SK-N-SH (cell line): Measurements from ENCODE around the gene PHLPP1. TPM values are rescaled to one million over a fixed set of nuclear protein-coding genes. Genes with fewer than 3 reads are reported as not detected.

Experiments used
- CTCF ChIA-PET: fragments of 300-600, 350-600 bp; formaldehyde crosslinking; extraction: SDS; loops from one replicate; lab custom pipeline; 2021; lab: Yijun Ruan, JAX
- POLR2A ChIA-PET: fragments of 350-600 bp; sonication (Branson Sonifier 250); formaldehyde crosslinking; extraction: SDS; loops from one replicate; lab custom pipeline; 2020; ENCODE audit warnings: antibody characterized with exemption, inconsistent platforms; lab: Yijun Ruan, JAX
- DNase-seq: peaks from one replicate; pipeline ENCODE4 v3.0.0; 2012
- H2AFZ ChIP-seq: fragments of 200-600 bp; sonication (generic); 2 replicates; pipeline ENCODE4 v1.8.1; 2016; ENCODE audit warnings: antibody characterized with exemption, mild to moderate bottlenecking, low read depth
- H3F3A ChIP-seq: fragments of 200-600 bp; sonication (generic); replicated peaks from 2 replicates; pipeline ENCODE3; 2016; ENCODE audit warnings: antibody characterized with exemption, mild to moderate bottlenecking; ENCODE audit not compliant: insufficient read depth
- H3K27ac ChIP-seq, 2 experiments: fragments of 200-500 bp in 1 of 2; fragments of 200-600 bp in 1 of 2; sonication (Bioruptor generic) in 1 of 2; sonication (generic), shearing (Covaris generic) in 1 of 2; 2 replicates each; pipeline versions ENCODE4 v1.5.1 to v1.6.1; 2014 to 2016; ENCODE audit warnings: low read depth in 2 of 2, inconsistent platforms in 1 of 2, low read length in 1 of 2, mild to moderate bottlenecking in 1 of 2, mixed read lengths in 1 of 2
- H3K27me3 ChIP-seq: fragments of 200-600 bp; sonication (generic), shearing (Covaris generic); 2 replicates; pipeline ENCODE4 v1.6.1; 2016; ENCODE audit warnings: mixed run types; ENCODE audit not compliant: insufficient read depth
- H3K36me3 ChIP-seq, 2 experiments: fragments of 200-500 bp in 1 of 2; fragments of 200-600 bp in 1 of 2; sonication (Bioruptor generic) in 1 of 2; sonication (generic) in 1 of 2; replicated peaks in 1 of 2; 2 replicates each; pipeline versions ENCODE3 to v1.5.1; 2014 to 2016; ENCODE audit warnings: low read length in 1 of 2, mild to moderate bottlenecking in 1 of 2; ENCODE audit not compliant: insufficient read depth in 2 of 2, control insufficient read depth in 1 of 2
- H3K4me1 ChIP-seq, 2 experiments: fragments of 200-500 bp in 1 of 2; fragments of 200-600 bp in 1 of 2; sonication (Bioruptor generic) in 1 of 2; sonication (generic), shearing (Covaris generic) in 1 of 2; 2 replicates each; pipeline versions ENCODE4 v1.5.1 to v1.6.1; 2014 to 2016; ENCODE audit warnings: low read depth in 1 of 2, low read length in 1 of 2, mixed run types in 1 of 2; ENCODE audit not compliant: insufficient read depth in 2 of 2, control insufficient read depth in 1 of 2
- H3K4me2 ChIP-seq: fragments of 200-600 bp; sonication (generic), shearing (Covaris generic); 2 replicates; pipeline ENCODE4 v1.6.1; 2017; ENCODE audit warnings: mixed run types
- H3K4me3 ChIP-seq, 2 experiments: fragments of 200-500 bp in 1 of 2; fragments of 200-600 bp in 1 of 2; sonication (Bioruptor generic) in 1 of 2; sonication (generic), shearing (Covaris generic) in 1 of 2; 2 replicates each; pipeline versions ENCODE4 v1.5.1 to v1.8.1; 2014 to 2016; ENCODE audit warnings: low read depth in 2 of 2, inconsistent platforms in 1 of 2, low read length in 1 of 2, mild to moderate bottlenecking in 1 of 2, mixed read lengths in 1 of 2, moderate library complexity in 1 of 2
- H3K79me2 ChIP-seq: fragments of 200-600 bp; sonication (generic); 2 replicates; pipeline ENCODE4 v1.8.1; 2017; ENCODE audit warnings: mild to moderate bottlenecking; ENCODE audit not compliant: insufficient read depth
- H3K9ac ChIP-seq: fragments of 200-600 bp; sonication (generic); 2 replicates; pipeline ENCODE4 v1.6.1; 2017; ENCODE audit warnings: mixed run types
- H3K9me2 ChIP-seq: fragments of 200-600 bp; sonication (generic); 2 replicates; pipeline ENCODE4 v1.6.1; 2017; ENCODE audit warnings: mixed run types
- H3K9me3 ChIP-seq: fragments of 200-600 bp; sonication (generic); 2 replicates; pipeline ENCODE4 v1.6.1; 2017; ENCODE audit warnings: mixed run types, mild to moderate bottlenecking, moderate library complexity
- H4K20me1 ChIP-seq: fragments of 200-600 bp; sonication (generic); 2 replicates; pipeline ENCODE4 v1.6.1; 2017; ENCODE audit warnings: mild to moderate bottlenecking, mixed run types; ENCODE audit not compliant: insufficient read depth
- EP300 ChIP-seq, 2 experiments: IDR thresholded peaks; 2 replicates each; pipeline versions ENCODE4 v1.4.0 to v1.6.1; 2012; ENCODE audit warnings: borderline replicate concordance in 1 of 2, low read depth in 1 of 2, low read length in 1 of 2
- FOSL2 ChIP-seq: IDR thresholded peaks from 2 replicates; pipeline ENCODE4 v1.4.0; 2012; ENCODE audit warnings: low read depth, mild to moderate bottlenecking, moderate library complexity, borderline replicate concordance
- FOXJ3 ChIP-seq: sonication (generic); formaldehyde crosslinking; IDR thresholded peaks from 2 replicates; pipeline ENCODE4 v1.5.1; 2020; ENCODE audit warnings: mild to moderate bottlenecking, missing genetic modification reagents
- GABPA ChIP-seq: IDR thresholded peaks from 2 replicates; pipeline ENCODE4 v1.4.0; 2012; ENCODE audit warnings: low read depth, mild to moderate bottlenecking
- IRF3 ChIP-seq: fragments of 150-350 bp; IDR thresholded peaks from 2 replicates; pipeline ENCODE4 v1.6.1; 2016; ENCODE audit warnings: mild to moderate bottlenecking, low read depth, low read length
- JUND ChIP-seq: IDR thresholded peaks from 2 replicates; pipeline ENCODE4 v1.4.0; 2012
- MAX ChIP-seq: IDR thresholded peaks from 2 replicates; pipeline ENCODE4 v1.4.0; 2012; ENCODE audit warnings: low read depth
- MEF2A ChIP-seq: IDR thresholded peaks from 2 replicates; pipeline ENCODE4 v1.4.0; 2012; ENCODE audit warnings: low read depth, borderline replicate concordance
- MXI1 ChIP-seq: IDR thresholded peaks from 2 replicates; pipeline ENCODE4 v1.6.1; 2012; ENCODE audit warnings: mild to moderate bottlenecking, low read depth, low read length, improper control_type of control experiment
- NRF1 ChIP-seq: IDR thresholded peaks from 2 replicates; pipeline ENCODE4 v1.6.1; 2012; ENCODE audit warnings: low read depth, mild to moderate bottlenecking, low read length
- RXRA ChIP-seq: IDR thresholded peaks from 2 replicates; pipeline ENCODE4 v1.4.0; 2012; ENCODE audit warnings: low read depth, mild to moderate bottlenecking, borderline replicate concordance
- SIN3A ChIP-seq: IDR thresholded peaks from 2 replicates; pipeline ENCODE4 v1.6.1; 2012; ENCODE audit warnings: low read depth, mild to moderate bottlenecking, low read length, moderate library complexity, borderline replicate concordance
- SMC3 ChIP-seq: IDR thresholded peaks from 2 replicates; pipeline ENCODE4 v1.6.1; 2012; ENCODE audit warnings: low read depth, low read length, improper control_type of control experiment
- TAF1 ChIP-seq: IDR thresholded peaks from 2 replicates; pipeline ENCODE4 v1.6.1; 2012; ENCODE audit warnings: low read depth, mild to moderate bottlenecking, low read length, moderate library complexity, borderline replicate concordance
- TCF12 ChIP-seq: IDR thresholded peaks from 2 replicates; pipeline ENCODE4 v1.4.0; 2012
- TEAD4 ChIP-seq: IDR thresholded peaks from 2 replicates; pipeline ENCODE4 v1.4.0; 2012; ENCODE audit warnings: mild to moderate bottlenecking, borderline replicate concordance; ENCODE audit not compliant: insufficient read depth
- YY1 ChIP-seq: IDR thresholded peaks from 2 replicates; pipeline ENCODE4 v1.4.0; 2012; ENCODE audit warnings: low read depth, mild to moderate bottlenecking
- WGBS: methylation state at CpG from one replicate; pipeline ENCODE4 v1.1.6; 2017; ENCODE audit warnings: low lambda C conversion rate; 5-methylcytosine and 5-hydroxymethylcytosine counted together
- polyA plus RNA-seq, 3 experiments: library from polyadenylated mRNA; depleted of rRNA; stranded (reverse); fragments of >200 nt; gene quantifications; 2 replicates each; pipeline ENCODE4 v1.2.3, GENCODE V29; 2012
- TF ChIP-seq, protein P1 (sequence below): IDR thresholded peaks from 2 replicates; pipeline ENCODE4 v1.6.1; 2012; ENCODE audit warnings: mild to moderate bottlenecking, low read depth, low read length, moderate library complexity

The PHLPP1 gene
- polyA plus RNA-seq, 1 of the 3 experiments (the other 2 are of a cell fraction) = 4.6 TPM

DNA sequence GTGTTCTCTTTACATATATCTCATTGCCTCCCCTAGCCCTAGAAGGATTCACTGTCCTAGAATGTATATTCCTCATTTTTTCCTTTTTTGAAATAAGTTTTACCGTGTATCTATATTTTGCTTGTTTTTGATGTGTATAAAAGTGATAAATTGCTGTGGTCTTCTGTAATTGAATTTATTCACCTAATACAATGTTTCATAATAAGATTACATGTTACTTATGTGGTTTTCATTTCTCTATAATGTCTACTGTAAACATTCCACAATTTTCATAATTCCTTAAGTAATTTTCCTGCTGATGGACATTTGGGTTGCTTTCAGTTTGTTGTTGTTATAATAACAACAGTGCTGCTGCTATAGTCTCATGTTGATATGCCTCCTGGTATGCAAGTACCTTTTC lies 118.2 kb downstream of the PHLPP1 start (continued):
- TF ChIP-seq FOSL2 (no peak), GABPA (no peak), IRF3 (no peak)

GRCh38 chr18:62834715-62835114 lies 119.4 kb downstream of the PHLPP1 start:
- Histone ChIP-seq H3K9me2 (no peaks in the 10 kb centered on the region), H2AFZ (no peak overlapping the region), H4K20me1 (no peaks in the 10 kb centered on the region), H3K27me3 (no peaks in the 10 kb centered on the region), H3K4me1 (peaks cover 0 to 5% of the 10 kb centered on the region in 2 experiments; a peak in 2 of 4 replicates), H3F3A (no peaks in the 10 kb centered on the region), H3K79me2 (peaks cover 18% of the 10 kb centered on the region), H3K4me3 (no peak overlapping the region), H3K9ac (no peak overlapping the region), H3K4me2 (no peak overlapping the region), H3K9me3 (no peaks in the 10 kb centered on the region), H3K27ac (no peak overlapping the region), H3K36me3 (peaks cover 0 to 13% of the 10 kb centered on the region in 2 experiments)
- DNase-seq = no peak
- CTCF ChIA-PET = no interaction called here
- TF ChIP-seq MAX (no peak), SIN3A (no peak), SMC3 (no peak), NRF1 (no peak), TEAD4 (no peak)
- TF ChIP-seq, protein P1, sequence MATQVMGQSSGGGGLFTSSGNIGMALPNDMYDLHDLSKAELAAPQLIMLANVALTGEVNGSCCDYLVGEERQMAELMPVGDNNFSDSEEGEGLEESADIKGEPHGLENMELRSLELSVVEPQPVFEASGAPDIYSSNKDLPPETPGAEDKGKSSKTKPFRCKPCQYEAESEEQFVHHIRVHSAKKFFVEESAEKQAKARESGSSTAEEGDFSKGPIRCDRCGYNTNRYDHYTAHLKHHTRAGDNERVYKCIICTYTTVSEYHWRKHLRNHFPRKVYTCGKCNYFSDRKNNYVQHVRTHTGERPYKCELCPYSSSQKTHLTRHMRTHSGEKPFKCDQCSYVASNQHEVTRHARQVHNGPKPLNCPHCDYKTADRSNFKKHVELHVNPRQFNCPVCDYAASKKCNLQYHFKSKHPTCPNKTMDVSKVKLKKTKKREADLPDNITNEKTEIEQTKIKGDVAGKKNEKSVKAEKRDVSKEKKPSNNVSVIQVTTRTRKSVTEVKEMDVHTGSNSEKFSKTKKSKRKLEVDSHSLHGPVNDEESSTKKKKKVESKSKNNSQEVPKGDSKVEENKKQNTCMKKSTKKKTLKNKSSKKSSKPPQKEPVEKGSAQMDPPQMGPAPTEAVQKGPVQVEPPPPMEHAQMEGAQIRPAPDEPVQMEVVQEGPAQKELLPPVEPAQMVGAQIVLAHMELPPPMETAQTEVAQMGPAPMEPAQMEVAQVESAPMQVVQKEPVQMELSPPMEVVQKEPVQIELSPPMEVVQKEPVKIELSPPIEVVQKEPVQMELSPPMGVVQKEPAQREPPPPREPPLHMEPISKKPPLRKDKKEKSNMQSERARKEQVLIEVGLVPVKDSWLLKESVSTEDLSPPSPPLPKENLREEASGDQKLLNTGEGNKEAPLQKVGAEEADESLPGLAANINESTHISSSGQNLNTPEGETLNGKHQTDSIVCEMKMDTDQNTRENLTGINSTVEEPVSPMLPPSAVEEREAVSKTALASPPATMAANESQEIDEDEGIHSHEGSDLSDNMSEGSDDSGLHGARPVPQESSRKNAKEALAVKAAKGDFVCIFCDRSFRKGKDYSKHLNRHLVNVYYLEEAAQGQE = no peak
- WGBS = 95% methylated on average over 4 of the region's 4 CpGs
- POLR2A ChIA-PET = no interaction called here

DNA sequence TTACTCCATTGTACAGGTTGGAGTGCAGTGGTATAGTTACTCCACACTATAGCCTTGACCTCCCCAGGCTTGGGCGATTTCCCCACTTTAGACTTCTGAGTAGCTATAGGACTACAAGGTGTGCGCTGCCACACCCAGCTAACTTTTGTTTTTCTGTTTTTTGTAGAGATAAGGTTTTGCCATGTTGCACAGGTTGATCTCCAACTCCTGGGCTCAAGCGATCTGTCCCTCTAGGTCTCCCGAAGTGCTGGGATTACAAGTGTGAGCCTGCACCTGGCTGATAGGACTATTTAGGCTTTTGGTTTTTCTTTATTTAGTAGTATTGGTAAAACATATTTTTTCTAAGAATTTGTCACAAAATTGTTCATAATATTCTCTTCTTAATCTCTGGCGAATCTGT lies 121.7 kb downstream of the PHLPP1 start:
- TF ChIP-seq MXI1 = no peak
- no peak for TF ChIP-seq JUND
- no peak for TF ChIP-seq YY1
- TF ChIP-seq MEF2A = no peak
- TF ChIP-seq IRF3 = no peak
- no peak for TF ChIP-seq EP300 (IDR thresholded peaks at IDR 0.05; ENCODE audit: borderline replicate concordance in 1 of 2, low read depth in 1 of 2, low read length in 1 of 2)
- TF ChIP-seq TCF12 = no peak
- no peak for TF ChIP-seq TAF1
- no peak for TF ChIP-seq FOXJ3 (CRISPR knock-in tag)
- TF ChIP-seq RXRA = no peak
- TF ChIP-seq, all 33 proteins: peak for 0
- peaks cover 18% of the 10 kb centered on the region for H3K79me2 ChIP-seq
- H3F3A ChIP-seq = no peaks in the 10 kb centered on the region
- H3K4me1 ChIP-seq = peaks cover 0 to 4% of the 10 kb centered on the region in 2 experiments; a peak in 2 of 4 replicates
- no peak overlapping the region for H3K27ac ChIP-seq
- DNase-seq = no peak
- peaks cover 0 to 6% of the 10 kb centered on the region in 2 experiments for H3K36me3 ChIP-seq
- H3K9me3 ChIP-seq = no peaks in the 10 kb centered on the region
- H3K9ac ChIP-seq = no peak overlapping the region
- H3K27me3 ChIP-seq = no peaks in the 10 kb centered on the region
- no peaks in the 10 kb centered on the region for H4K20me1 ChIP-seq
- no peaks in the 10 kb centered on the region for H3K9me2 ChIP-seq
- ChIA-PET POLR2A (no interaction called here), CTCF (no interaction called here)
- 94% methylated on average over 5 of the region's 5 CpGs for WGBS
- no peak overlapping the region for H3K4me2 ChIP-seq
- H3K4me3 ChIP-seq = no peak overlapping the region
- no peak overlapping the region for H2AFZ ChIP-seq
